Heart right ventricle (tissue), 16 donors: ENCODE results near the gene KIF16B. TPM values are rescaled to one million over a fixed set of nuclear protein-coding genes. Genes with fewer than 3 reads are reported as not detected.

ENCODE experiments used
- ATAC-seq, 8 donors: fragments of 200-7000 bp; cut with Tn5 transposase; one replicate each; pipeline ENCODE4 v1.9.1; 2020; ENCODE audit warnings: mild to moderate bottlenecking in 8 of 8, moderate library complexity in 8 of 8, moderate number of reproducible peaks in 1 of 8
- DNase-seq, 2 donors: peaks; one replicate each; pipeline ENCODE4 v3.0.0-alpha.2; 2020
- H3K27ac ChIP-seq, 10 donors: fragments of 200-600 bp; sonication (generic) in 2 of 10; one replicate each; pipeline versions ENCODE4 v1.5.0 to v1.8.0; 2020 to 2022; ENCODE audit warnings: mild to moderate bottlenecking in 3 of 10
- H3K27me3 ChIP-seq, 7 donors: fragments of 200-600 bp; one replicate each; pipeline ENCODE4 v1.8.0; 2021 to 2022; ENCODE audit warnings: mild to moderate bottlenecking in 2 of 7
- H3K36me3 ChIP-seq, 9 donors: fragments of 200-600 bp; sonication (generic) in 1 of 9; one replicate each; pipeline versions ENCODE4 v1.5.0 to v1.8.0; 2020 to 2022; ENCODE audit warnings: mild to moderate bottlenecking in 2 of 9
- H3K4me1 ChIP-seq, 9 donors: fragments of 200-600 bp; sonication (generic) in 1 of 9; one replicate each; pipeline versions ENCODE4 v1.5.0 to v1.8.0; 2020 to 2022; ENCODE audit warnings: mild to moderate bottlenecking in 4 of 9
- H3K4me3 ChIP-seq, 10 donors: fragments of 200-600 bp; sonication (generic) in 2 of 10; one replicate each; pipeline versions ENCODE4 v1.5.0 to v1.8.0; 2020 to 2022; ENCODE audit warnings: mild to moderate bottlenecking in 7 of 10, moderate library complexity in 2 of 10
- H3K9me3 ChIP-seq, 11 donors: fragments of 200-600 bp in 10 of 11; sonication (generic) in 2 of 11; one replicate each; pipeline versions ENCODE4 v1.5.0 to v1.8.0; 2013 to 2022; ENCODE audit warnings: mild to moderate bottlenecking in 2 of 11, control low read depth in 1 of 11, moderate library complexity in 1 of 11
- CTCF ChIP-seq, 9 donors: fragments of 200-600 bp; sonication (generic) in 2 of 9; IDR thresholded peaks; one replicate each; pipeline versions ENCODE4 v1.5.0 to v1.8.0; 2021 to 2022; ENCODE audit warnings: antibody characterized with exemption in 9 of 9, mild to moderate bottlenecking in 5 of 9, moderate library complexity in 1 of 9
- WGBS, 2 donors: extraction: QIAGEN DNeasy Blood & Tissue Kit; methylation state at CpG; one replicate each; pipeline ENCODE4 v1.1.7; 2013; ENCODE audit warnings: inconsistent platforms in 1 of 2; 5-methylcytosine and 5-hydroxymethylcytosine counted together
- intact Hi-C, 10 donors: fragments of 100-400 bp; cut with DNase I; formaldehyde crosslinking; loops; one replicate each; pipeline versions ENCODE4 v1.11.1 to v1.14.2; 2022
- polyA plus RNA-seq, 2 donors: library from polyadenylated mRNA; stranded (reverse); fragments of 200-250 nt; gene quantifications; one replicate each; pipeline ENCODE4 v1.2.3, GENCODE V29; 2013
- total RNA-seq, 10 donors: library from RNA; stranded (reverse); fragmentation: NEBNext Ultra II Directional in 3 of 10; extraction: Animal tissue kit (Norgen Biotek cat#: 25700) in 3 of 10; gene quantifications; one replicate each; pipeline versions ENCODE4 v1.2.1 to v1.2.4, GENCODE V29; 2021 to 2023
- donor health status: Arrhythmogenic right ventricular cardiomyopathy.
- donor health status: ischemic (EF 13 %, LVEDD 7.1; RV severe dilation, severe dysfunction).
- donor health status: healthy with polysubstance abuse.
- donor health status: DM: no; HTN: yes; CAD: no.
- donor health status: DM: no; HTN: no; CAD: no.
- donor health status: ischemic (EF 25% LVEDD 6.9; RV normal size, moderate dysfunction).
- donor health status: ischemic (EF 25% LVEDD 5.7; RV mildly dilated, moderate dysfunction).
- donor health status: healthy.
- donor health status: DM: yes; HTN: yes; CAD: no.
- donor health status: Ischemic cardiomyopathy.
- donor health status: ischemic (EF 35%, LVEDD 5.7; RV mildly dilated, moderate dysfunction).
- donor health status: nonischemic (EF 11% LVEDD 7.7; RV severe dilation, severe dysfunction).
- donor health status: DM: yes; HTN: yes; CAD: no.
- donor health status: PGD.
- donor health status: ischemic (EF 29% LVEDD 5.4; RV normal size, mild dysfunction).
- donor health status: nonischemic (EF 23%, LVEDD 6.1; RV moderate dilation, normal function).

The KIF16B gene
- total and polyA plus RNA-seq, 12 donors = 9.7 to 22.5 (median 17.9) TPM

DNA sequence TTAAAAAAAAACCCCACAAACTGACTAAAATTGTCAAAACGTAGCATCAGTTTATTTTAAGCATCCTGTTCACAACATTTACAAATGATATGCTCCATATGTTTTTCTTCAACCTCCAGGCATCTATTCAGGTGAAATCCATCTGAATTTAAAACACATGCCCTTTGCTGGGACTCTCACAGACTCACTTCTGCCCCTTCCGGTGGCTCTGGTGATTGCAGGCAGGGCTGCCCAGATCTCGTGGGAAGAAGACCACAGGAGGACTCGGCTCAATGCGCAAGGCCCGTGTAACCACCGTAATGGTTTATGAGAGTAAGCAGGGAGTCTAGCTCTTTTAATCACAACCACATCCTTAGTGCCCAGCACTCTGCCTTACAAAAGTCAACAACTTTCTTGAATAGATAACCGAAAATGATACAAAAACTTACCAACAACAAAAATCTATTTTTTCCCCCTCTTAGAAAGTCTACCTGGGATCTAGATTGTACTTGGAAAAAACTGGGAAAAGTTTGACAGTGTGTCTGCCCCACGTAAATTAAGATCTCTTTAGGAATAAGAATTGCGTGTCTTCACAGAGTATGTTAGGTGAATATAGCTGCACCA, 139.1 kb downstream of the KIF16B start:
- peak in 1 of 8 donors; percentile 44 for ATAC-seq
- Histone ChIP-seq H3K36me3 (peaks cover 0 to 9% (median 4%) of the 10 kb centered on the region in 9 donors), H3K4me3 (no peak overlapping the region), H3K4me1 (peaks cover 0 to 19% (median 4%) of the 10 kb centered on the region in 9 donors), H3K9me3 (no peaks in the 10 kb centered on the region), H3K27me3 (no peaks in the 10 kb centered on the region), H3K27ac (no peak overlapping the region)
- peak; percentile 37 to 75 (median 64) for TF ChIP-seq CTCF (IDR thresholded peaks at IDR 0.05)
- peak; percentile 32 to 54 for DNase-seq
- intact Hi-C loops = loop anchor here in 1 of 10 donors (10.0 kb wide), 1 partner anchor 89 kb away; no protein-coding TSS in a partner anchor
- 69 to 70% methylated on average over 10 of the region's 10 CpGs for WGBS, 2 donors

DNA sequence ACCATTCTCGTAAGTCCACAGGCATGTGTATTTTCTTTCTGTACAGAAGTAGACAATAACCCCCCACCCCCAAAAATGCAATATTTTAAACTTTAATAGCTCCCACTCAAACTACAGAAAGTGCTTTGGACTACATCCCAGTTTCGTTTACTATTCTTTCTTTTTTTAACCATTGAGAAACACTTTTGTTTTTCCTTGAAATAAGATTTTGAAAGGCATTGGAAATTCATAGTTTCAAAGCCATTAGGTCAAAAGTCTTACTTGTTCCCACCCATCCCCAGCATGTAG, 140.0 kb downstream of the KIF16B start:
- DNase-seq = no peak
- 75 to 83% methylated on average over 2 of the region's 2 CpGs for WGBS, 2 donors
- intact Hi-C loops = loop anchor here in 1 of 10 donors (10.0 kb wide), 1 partner anchor 88 kb away; no protein-coding TSS in a partner anchor
- no peak overlapping the region for H3K27ac ChIP-seq
- H3K27me3 ChIP-seq = no peaks in the 10 kb centered on the region
- ATAC-seq = no peak
- TF ChIP-seq CTCF (IDR thresholded peaks at IDR 0.05) = no peak
- peaks cover 0 to 10% (median 0%) of the 10 kb centered on the region in 9 donors for H3K4me1 ChIP-seq
- H3K4me3 ChIP-seq = no peak overlapping the region
- peaks cover 0 to 18% (median 10%) of the 10 kb centered on the region in 9 donors for H3K36me3 ChIP-seq
- H3K9me3 ChIP-seq = no peaks in the 10 kb centered on the region

DNA sequence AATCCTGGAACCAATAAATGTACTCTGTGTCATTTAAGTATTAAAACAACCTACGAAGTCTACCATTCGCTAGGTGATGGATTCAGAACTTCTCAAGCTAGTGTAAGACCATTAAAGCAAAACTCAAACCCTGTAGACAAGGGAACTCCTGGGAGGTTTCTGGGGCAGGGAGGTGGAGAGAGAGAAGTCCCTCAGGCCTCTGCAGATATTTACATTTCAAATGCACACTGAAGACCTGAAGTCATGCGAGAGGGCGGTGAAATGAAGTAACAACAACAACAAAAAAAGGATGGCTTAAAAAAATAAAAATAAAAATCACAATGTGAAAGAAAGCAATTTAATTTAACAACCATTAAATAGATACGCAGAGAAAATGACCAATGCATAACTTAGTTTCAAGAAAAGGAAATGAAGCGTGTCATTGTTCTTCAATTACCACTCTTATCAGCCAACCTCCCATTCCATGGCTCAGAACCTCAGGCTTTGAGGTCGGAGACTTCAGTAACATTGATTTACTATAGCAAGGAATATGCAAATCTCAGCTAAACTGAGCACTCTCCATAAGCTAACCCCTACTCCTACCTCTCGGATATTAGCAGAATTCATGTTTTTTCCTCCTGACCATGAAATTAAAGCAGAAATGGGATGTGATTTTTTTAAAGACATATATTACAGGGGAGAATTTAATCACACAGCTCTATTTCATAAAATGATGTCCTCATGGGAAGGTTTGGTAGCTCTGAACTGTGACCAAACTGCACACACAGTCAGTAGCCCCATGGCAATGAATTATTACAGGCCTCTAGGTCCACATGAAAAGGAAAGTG, 140.6 kb downstream of the KIF16B start:
- DNase-seq = no peak
- no peak for ATAC-seq
- Histone ChIP-seq H3K4me3 (no peak overlapping the region), H3K9me3 (no peaks in the 10 kb centered on the region), H3K27me3 (no peaks in the 10 kb centered on the region), H3K27ac (no peak overlapping the region), H3K36me3 (peaks cover 0 to 24% (median 13%) of the 10 kb centered on the region in 9 donors), H3K4me1 (peaks cover 0 to 4% (median 0%) of the 10 kb centered on the region in 9 donors)
- no peak for TF ChIP-seq CTCF (IDR thresholded peaks at IDR 0.05)
- intact Hi-C loops = loop anchor here in 1 of 10 donors (10.0 kb wide), 1 partner anchor 88 kb away; no protein-coding TSS in a partner anchor
- WGBS, 2 donors = 93% methylated on average over 8 of the region's 8 CpGs

- peaks cover 0 to 69% (median 30%) of the 10 kb centered on the region in 9 donors for H3K36me3 ChIP-seq
- TF ChIP-seq CTCF (IDR thresholded peaks at IDR 0.05) = no peak
- no peak overlapping the region for H3K27ac ChIP-seq
- H3K9me3 ChIP-seq = peaks cover 0 to 11% (median 3%) of the 10 kb centered on the region in 11 donors
- H3K4me1 ChIP-seq = no peaks in the 10 kb centered on the region
- H3K4me3 ChIP-seq = no peak overlapping the region
- ATAC-seq = peak in 4 of 8 donors; percentile 27 to 63 (median 46)
- intact Hi-C loops = no loop called here
- DNase-seq = no peak
- H3K27me3 ChIP-seq = no peaks in the 10 kb centered on the region
- 87 to 94% methylated on average over 1 of the region's 1 CpG for WGBS, 2 donors
These were observed 145.1 kb downstream of the KIF16B start for GRCh38 chr20:16428112-16428511.
